CD1c-positive myeloid dendritic cell (primary cell): ENCODE data around the gene SFSWAP.
A peak's percentile ranks its signal among the peaks of the same experiment; 100 is the strongest.
"Not testable (repeated sequence)": the region's sequence is repeated elsewhere in the genome, so short reads cannot be mapped to it uniquely, and the experiment has no call there.

Experiments
- DNase-seq: peaks from one replicate; pipeline ENCODE4 v3.0.0-alpha.2; 2016; ENCODE audit errors: extremely low spot score

SFSWAP gene

DNA sequence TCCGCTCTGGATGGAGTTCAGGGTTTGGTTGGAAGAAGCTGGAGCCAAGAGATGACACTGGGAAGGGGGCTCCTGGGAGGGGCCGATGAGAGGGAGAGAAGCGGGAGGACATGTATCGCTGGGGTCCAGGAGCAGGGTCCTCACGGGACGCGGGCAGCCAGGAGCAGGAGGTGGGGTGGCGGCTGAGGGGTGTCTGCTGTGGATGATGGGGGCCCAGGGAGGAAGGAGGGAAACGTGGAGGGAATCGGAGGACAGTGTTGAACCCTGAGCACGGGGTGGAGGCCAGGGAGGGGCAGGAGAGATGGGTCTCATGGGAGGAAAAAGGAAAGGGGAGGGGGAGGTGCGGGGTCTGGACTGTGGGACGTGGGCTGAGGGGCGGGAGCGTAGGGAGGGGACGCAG lies 31.7 kb upstream of the SFSWAP start:
- not testable (repeated sequence) for DNase-seq

GRCh38 chr12:131679816-131680215 lies 31.1 kb upstream of the SFSWAP start:
- not testable (repeated sequence) for DNase-seq

DNA sequence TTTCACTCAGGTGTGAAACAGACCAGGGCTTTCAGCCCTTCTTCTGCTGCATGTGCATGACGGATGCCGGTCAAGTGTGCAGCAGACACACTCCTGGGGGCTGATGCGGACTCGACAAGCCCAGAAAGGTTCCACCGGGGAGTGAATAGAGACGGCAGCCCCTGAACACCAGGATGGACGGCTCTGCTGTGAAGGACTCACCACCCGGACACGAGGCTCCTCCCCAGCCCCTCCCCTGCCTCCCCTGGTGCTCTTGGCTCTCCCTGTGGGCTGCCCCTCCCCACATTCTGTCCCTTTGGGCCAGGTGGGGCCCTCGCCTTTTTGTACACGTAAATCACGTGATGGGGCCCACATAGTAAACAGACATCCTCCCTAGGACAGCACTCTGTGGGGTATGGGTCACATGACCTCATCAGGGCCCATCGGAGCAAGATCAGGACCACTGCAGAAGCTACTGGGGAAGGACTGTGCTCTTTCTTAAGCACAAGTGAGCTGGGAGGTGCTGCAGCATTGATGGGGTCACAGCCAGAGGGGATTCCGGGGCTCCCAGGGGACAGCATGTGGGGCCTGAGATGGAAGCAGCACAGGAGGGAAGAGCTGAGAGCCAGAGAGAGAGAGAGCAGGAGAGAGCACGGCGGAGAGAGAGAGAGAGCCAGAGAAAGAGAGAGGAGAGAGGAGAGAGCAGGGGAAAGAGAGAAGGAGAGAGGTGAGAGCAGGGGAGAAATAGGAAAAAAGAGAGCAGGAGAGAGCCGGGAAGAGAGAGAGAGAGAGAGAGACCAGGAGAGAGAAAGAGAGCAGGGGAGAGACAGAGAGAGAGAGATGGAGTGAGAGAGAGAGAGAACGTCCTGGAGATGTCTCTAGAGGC lies 30.3 kb upstream of the SFSWAP start:
- not testable (repeated sequence) for DNase-seq

- DNase-seq = no peak
Observed at GRCh38 chr12:131681257-131681620, 29.7 kb upstream of the SFSWAP start.

DNA sequence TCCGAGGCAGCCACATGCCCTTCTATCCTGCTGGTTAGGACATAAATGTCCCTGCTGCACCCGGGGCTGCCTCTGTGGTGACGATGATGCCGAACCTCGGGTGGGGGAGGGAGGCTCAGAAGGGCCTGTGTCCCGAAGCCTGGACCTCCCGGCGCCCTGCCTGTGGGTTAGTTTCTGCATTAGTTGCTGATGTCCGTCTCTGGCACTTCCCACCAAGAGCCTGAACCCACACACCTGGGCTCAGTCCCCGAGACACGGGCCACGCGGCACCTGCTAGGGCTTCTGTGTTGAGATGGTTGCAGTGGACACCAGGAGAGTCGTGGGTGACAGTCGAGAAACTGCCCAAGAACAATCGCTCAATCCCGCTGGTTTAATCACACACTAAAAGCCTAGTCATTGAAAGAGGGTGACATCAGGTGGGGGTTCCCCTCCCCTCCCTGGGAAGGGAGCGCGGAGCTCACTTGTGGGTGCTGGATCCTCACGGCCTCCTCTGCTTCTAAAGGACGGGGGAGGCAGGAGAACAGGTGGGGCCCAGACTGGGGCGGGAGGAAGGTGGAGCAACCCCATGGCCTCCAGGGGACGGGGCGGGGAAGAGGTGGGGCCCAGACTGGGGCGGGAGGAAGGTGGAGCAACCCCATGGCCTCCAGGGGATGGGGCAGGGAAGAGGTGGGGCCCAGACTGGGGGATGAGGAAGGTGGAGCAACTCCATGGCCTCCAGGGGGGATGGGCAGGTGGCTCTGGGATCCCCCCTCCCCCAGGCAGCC lies 29.0 kb upstream of the SFSWAP start:
- peak; percentile 14 for DNase-seq

GRCh38 chr12:131682510-131682895 lies 28.4 kb upstream of the SFSWAP start:
- DNase-seq = peak; percentile 2

DNA sequence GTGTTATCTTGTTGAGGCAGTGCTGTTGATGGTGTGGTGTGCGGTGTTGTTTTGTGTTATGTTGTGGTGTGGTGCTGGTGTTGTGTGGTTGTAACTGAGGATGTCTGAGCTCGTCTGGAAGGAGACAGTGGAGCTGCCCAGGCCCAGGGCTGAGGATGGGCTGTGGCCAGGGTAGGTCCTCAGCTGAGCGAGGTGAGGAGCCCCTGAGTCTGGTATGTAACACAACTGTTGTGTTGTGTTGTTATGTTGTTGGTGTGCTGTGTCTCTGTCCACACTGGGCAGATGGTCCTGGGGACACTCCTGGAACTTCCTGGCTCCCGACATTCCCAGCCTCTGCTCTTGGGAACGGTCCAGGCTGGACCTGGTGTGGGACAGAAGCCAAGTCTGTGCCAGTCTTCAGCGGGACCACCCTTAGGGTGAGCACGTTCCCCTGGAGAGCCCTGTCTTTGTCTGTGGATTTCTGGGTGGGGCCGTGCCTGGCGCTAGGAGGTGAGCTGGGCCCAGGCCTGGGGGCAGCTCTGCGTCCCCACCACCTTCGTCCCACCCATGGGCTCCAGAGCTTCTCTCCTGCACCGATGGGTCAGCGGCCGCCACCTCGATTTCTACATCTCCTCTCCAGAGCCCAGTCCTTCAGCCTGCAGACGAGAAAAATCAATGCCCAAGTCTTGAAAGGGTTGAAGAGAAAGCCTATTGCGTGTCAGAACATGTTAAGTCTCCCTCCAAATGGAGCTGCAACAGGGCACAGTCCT lies 27.4 kb upstream of the SFSWAP start:
- no peak for DNase-seq

DNA sequence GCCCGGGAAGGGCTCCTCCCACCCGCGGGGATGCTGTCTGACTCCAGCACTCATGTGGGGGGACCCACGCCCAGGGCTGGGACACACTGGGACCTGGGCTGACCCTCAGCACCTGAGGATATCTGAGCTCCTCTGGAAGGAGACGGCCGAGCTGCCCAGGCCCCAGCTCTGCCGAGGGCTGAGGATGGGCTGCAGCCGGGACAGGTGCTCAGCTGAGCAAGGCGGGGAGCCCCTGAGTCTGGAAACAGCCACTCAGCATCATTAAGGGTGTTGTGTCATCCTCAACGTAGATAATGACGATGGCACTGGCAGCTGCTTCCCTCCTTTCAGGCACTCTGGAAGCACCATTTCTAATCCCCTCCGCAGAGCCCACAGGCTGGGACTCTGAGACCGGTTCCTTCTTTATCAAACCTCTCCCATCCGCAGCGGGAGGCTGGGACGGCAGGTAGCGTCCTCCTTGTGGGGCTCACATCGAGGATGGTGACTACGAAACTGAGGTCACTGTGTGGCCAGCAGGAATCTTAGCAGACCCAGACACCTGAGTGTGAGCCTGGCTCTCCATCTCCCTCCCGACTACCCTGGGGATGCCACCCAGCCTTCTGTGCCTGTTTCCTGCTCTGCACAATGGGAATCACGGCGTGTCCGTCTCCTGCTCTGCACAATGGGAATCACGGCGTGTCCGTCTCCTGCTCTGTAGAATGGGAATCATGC lies 26.7 kb upstream of the SFSWAP start:
- DNase-seq = no peak

DNA sequence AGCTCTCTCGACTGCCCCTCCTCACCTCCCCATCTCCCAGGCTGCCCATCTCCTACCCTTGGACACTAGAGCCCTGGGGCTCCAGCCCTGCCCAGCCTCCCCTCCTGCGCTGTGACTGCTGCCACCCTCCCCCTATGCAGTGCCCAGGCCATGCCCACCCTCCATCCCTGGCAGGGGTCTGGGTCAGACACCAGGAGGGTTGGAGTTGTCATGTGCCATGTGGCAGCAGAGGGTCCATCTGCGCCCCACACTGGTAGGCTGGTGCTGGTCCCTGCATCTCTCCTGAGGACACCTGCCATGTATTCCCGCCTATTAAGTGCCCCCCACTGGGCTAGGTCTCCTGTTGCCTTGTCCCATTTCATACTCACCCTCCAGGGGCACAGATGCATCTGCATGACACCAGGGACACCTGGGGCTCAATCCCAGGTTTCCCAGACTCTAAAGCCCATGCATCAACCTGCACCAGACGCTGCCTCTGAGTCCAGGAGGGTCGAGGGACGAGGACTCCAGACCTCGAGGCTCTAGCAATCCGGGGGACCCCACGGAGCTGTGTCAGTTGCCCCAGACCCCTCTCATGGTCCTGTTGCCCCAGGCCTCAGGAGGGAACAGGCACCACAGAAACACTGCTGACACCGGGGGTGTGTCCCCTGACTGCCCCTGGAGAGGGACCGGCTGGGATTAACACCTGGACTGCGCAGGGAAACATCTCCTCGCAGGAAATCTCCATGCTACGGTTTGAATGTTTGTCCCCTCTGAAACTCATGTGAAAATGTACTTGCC lies 23.4 kb upstream of the SFSWAP start:
- no peak for DNase-seq

DNA sequence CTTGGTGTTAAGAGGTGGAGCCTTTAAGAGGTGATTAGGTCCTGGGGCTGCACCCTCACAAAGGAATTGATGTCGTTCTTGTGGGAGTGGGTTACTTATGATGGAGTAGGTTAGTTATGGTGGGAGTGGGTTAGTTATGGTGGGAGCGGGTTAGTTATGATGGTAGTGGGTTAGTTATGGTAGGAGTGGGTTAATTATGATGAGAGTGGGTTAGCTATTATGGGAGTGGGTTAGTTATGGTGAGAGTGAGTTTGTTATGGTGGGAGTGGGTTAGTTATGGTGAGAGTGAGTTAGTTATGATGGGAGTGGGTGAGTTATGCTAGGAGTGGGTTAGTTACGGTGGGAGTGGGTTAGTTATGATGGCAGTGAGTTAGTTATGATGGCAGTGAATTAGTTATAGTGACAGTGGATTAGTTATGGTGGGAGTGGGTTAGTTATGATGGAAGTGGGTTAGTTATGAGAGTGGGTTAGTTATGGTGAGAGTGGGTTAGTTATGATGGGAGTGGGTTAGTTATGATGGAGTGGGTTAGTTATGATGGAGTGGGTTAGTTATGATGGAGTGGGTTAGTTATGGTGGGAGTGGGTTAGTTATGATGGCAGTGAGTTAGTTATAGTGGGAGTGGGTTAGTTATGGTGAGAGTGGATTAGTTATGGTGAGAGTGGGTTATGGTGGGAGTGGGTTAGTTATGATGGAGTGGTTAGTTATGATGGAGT lies 22.6 kb upstream of the SFSWAP start:
- no peak for DNase-seq

- DNase-seq = no peak
Observed at GRCh38 chr12:131688845-131689154, 22.1 kb upstream of the SFSWAP start.

GRCh38 chr12:131690320-131690719 lies 20.6 kb upstream of the SFSWAP start:
- no peak for DNase-seq

GRCh38 chr12:131692431-131692830 lies 18.5 kb upstream of the SFSWAP start:
- DNase-seq = no peak

GRCh38 chr12:131693149-131693548 lies 17.7 kb upstream of the SFSWAP start:
- DNase-seq = no peak

DNA sequence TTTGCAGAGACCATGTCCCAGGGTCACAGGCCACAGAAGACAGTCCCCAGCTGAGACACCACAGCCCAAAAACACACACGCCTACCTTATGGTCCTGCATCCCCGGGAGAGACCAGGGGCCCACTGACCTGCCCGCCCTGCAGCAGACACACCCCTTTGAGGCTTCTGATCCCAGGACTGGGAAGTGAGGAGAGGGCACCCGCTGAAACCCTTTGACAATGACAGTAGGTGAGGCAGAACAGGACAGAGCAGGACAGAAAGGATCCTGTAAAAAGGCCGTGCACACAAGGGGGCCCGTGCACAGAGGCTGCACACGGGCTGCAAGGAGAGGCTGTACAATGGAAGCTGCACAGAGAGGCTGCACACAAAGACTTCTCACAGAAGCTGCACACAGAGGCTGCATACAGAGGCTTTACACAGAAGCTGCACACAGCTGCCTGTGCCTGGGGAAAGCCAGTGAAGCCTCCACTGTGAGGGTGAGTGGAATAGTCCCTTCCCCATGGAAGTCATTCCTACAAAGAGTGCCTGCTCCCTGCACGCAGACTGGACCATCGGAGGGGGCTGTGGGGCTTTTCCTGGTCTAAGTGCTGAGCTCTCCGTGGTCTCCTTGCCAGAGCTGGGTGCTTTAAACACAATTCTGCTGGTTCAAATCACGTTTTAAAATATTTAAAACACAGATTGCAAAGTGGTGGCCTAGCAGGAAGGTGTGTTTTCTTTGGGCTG lies 16.6 kb upstream of the SFSWAP start:
- no peak for DNase-seq

DNA sequence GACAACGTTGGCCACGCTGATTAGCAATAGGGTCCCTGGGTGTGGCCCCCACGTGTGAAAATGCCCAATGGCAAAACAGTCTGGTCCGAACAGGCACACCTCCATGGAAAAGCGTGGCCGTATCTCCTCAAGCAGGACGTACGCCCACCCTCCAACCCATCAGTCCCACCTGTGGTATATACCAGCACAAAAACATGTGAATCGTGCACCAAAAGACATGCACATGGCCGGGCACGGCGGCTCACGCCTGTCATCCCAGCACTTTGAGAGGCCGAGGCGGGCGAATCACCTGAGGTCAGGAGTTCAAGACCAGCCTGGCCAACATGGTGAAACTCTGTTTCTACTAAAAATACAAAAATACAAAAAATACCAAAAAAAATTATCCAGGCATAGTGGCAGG lies 14.9 kb upstream of the SFSWAP start:
- no peak for DNase-seq

GRCh38 chr12:131698286-131698685 lies 12.6 kb upstream of the SFSWAP start:
- DNase-seq = no peak

DNA sequence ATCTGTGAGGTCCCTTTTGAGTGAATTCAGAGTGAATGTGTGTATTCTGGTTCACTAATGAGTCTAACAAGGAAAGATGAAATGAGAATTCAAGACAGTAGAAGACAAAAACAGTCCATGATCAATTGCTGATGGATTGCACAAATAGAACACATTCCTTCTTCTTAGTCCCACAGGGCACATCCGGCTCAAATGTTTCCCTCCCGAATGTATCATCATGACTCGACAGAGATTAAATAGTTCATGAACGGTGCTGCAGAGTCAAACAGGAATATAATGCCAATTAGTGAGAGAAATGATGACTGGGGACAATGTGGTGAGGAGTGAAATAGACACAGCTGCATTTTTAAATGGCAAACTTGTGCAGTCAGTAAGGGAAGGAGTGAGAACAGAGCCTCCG lies 11.5 kb upstream of the SFSWAP start:
- no peak for DNase-seq

DNA sequence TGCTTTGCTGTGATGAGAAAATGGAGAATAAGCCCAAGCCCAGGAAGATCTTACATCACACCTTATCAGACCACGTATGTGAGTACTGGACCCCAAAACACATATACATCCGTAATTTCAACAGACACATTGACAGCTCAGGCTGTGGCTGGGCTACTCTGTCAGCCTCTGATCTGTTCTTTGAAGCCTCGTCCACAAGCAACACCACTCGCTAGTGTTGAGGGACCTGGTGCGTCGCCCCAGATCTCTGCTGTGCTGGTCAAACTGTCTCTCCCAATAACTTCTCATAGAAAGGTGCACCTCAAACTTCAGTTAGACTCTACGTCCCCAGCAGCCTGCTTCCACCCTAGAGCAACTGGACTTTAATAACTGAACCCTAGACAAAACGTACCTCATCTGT lies 10.6 kb upstream of the SFSWAP start:
- no peak for DNase-seq
